ENCODE results near the gene ECT2. TPM values are rescaled to one million over a fixed set of nuclear protein-coding genes. Genes with fewer than 3 reads are reported as not detected.

The ECT2 gene
- total RNA-seq, 2 donors from 2014 or later: 90.3 to 141 TPM

DNA sequence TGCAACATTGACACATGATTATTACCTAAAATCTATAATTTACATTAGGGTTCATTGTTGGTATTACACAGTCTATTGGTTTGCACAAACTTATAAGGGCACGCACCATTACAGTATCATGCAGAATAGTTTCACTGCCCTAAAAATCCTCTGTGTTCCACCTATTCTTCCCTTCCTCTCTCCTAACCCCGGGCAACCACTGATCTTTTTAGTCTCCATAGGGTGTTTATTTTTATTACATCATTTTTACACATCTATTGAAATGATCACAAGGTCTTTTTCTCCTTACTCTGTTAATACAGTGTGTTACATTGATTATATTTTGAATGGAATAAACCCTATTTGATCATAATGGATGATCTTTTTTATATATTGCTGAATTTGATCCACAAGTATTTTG is 15.5 kb upstream of the ECT2 start:
- Histone ChIP-seq H3K4me3 (ENCODE audit: low read length) (no peak overlapping the region), H3K4me1 (ENCODE audit: control insufficient read depth, insufficient read depth, low read length) (no peaks in the 10 kb centered on the region), H3K36me3 (ENCODE audit: control insufficient read depth, insufficient read depth, low read length) (no peaks in the 10 kb centered on the region), H3K27ac (ENCODE audit: low read depth, low read length) (no peak overlapping the region), H3K27me3 (ENCODE audit: control insufficient read depth, insufficient read depth, low read length, poor library complexity, severe bottlenecking) (no peaks in the 10 kb centered on the region), H3K9me3 (ENCODE audit: control insufficient read depth, low read length) (no peaks in the 10 kb centered on the region), H3K9ac (ENCODE audit: extremely low read depth, low read length, poor library complexity, severe bottlenecking) (no peak overlapping the region)
- TF ChIP-seq, protein P1, sequence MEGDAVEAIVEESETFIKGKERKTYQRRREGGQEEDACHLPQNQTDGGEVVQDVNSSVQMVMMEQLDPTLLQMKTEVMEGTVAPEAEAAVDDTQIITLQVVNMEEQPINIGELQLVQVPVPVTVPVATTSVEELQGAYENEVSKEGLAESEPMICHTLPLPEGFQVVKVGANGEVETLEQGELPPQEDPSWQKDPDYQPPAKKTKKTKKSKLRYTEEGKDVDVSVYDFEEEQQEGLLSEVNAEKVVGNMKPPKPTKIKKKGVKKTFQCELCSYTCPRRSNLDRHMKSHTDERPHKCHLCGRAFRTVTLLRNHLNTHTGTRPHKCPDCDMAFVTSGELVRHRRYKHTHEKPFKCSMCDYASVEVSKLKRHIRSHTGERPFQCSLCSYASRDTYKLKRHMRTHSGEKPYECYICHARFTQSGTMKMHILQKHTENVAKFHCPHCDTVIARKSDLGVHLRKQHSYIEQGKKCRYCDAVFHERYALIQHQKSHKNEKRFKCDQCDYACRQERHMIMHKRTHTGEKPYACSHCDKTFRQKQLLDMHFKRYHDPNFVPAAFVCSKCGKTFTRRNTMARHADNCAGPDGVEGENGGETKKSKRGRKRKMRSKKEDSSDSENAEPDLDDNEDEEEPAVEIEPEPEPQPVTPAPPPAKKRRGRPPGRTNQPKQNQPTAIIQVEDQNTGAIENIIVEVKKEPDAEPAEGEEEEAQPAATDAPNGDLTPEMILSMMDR (conservative IDR thresholded peaks at IDR 0.05): no peak
- no peak overlapping the region for H3K27ac Mint-ChIP-seq
- H3K4me1 Mint-ChIP-seq: no peaks in the 10 kb centered on the region
- no peak for DNase-seq
- H3K36me3 Mint-ChIP-seq (ENCODE audit: low read depth): no peaks in the 10 kb centered on the region
- H3K9me3 Mint-ChIP-seq: peaks cover 3% of the 10 kb centered on the region
- H3K27me3 Mint-ChIP-seq (ENCODE audit: insufficient read depth): no peaks in the 10 kb centered on the region
- 100% methylated on average over 1 to 2 of the region's 2 CpGs for WGBS, 2 experiments (ENCODE audit: insufficient coverage in 1 of 2, insufficient read length in 1 of 2)
- H3K4me3 Mint-ChIP-seq: no peak overlapping the region

DNA sequence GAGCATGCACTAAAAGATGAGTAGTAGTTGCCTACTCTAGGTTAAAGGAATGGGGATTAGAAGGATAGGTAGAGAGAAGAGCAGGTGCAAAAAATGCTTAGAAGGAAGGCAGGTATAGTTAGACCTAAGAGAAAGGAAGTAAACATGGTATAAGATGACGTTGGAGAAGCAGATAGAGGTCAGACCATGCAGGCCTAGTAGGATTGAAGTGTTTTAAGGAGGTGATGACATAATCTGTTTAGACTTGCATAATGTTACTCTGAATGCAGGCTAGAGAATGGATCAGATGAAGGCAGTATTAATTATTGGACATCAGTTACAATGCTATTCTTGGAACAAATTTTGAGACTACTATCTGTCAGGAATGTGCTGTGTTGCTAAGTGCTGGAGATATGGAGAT is 11.1 kb upstream of the ECT2 start:
- H3K36me3 Mint-ChIP-seq (ENCODE audit: low read depth): no peaks in the 10 kb centered on the region
- H3K4me1 ChIP-seq (ENCODE audit: control insufficient read depth, insufficient read depth, low read length): no peaks in the 10 kb centered on the region
- no peak overlapping the region for H3K4me3 ChIP-seq (ENCODE audit: low read length)
- no peaks in the 10 kb centered on the region for H3K27me3 Mint-ChIP-seq (ENCODE audit: insufficient read depth)
- no peak for DNase-seq
- H3K4me3 Mint-ChIP-seq: no peak overlapping the region
- no peak overlapping the region for H3K9ac ChIP-seq (ENCODE audit: extremely low read depth, low read length, poor library complexity, severe bottlenecking)
- peaks cover 3% of the 10 kb centered on the region for H3K9me3 Mint-ChIP-seq
- no peak overlapping the region for H3K27ac Mint-ChIP-seq
- H3K4me1 Mint-ChIP-seq: peaks cover 10% of the 10 kb centered on the region
- no peak overlapping the region for H3K27ac ChIP-seq (ENCODE audit: low read depth, low read length)
- H3K27me3 ChIP-seq (ENCODE audit: control insufficient read depth, insufficient read depth, low read length, poor library complexity, severe bottlenecking): no peaks in the 10 kb centered on the region
- no peaks in the 10 kb centered on the region for H3K9me3 ChIP-seq (ENCODE audit: control insufficient read depth, low read length)
- H3K36me3 ChIP-seq (ENCODE audit: control insufficient read depth, insufficient read depth, low read length): no peaks in the 10 kb centered on the region
- WGBS, 2 experiments (ENCODE audit: insufficient coverage in 1 of 2, insufficient read length in 1 of 2): 80 to 86% methylated on average over 1 of the region's 1 CpG
- TF ChIP-seq, protein P1 (conservative IDR thresholded peaks at IDR 0.05): no peak

DNA sequence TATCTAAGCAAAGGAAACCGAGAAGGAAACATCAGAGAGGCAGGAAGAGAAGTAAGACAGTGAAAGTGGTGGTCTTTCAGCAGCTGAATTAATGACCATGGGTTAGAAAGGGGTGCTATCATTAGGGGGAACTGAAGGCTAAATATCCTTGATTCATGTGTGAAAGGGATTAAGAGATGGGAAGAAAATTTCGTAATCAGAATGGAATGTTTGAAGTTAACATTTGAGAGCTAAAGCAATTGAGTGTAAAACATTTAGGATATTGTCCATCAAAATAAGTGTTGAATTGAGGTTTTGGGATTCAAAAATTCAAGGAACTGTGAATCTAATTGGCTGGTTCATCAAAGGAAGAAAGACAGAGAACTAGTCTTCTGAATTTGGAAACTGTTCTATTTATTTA is 4.1 kb upstream of the ECT2 start:
- Mint-ChIP-seq H3K27ac (no peak overlapping the region), H3K27me3 (ENCODE audit: insufficient read depth) (no peaks in the 10 kb centered on the region), H3K9me3 (no peaks in the 10 kb centered on the region), H3K4me1 (peaks cover 33% of the 10 kb centered on the region), H3K36me3 (ENCODE audit: low read depth) (no peaks in the 10 kb centered on the region), H3K4me3 (no peak overlapping the region)
- Histone ChIP-seq H3K4me3 (ENCODE audit: low read length) (no peak overlapping the region), H3K36me3 (ENCODE audit: control insufficient read depth, insufficient read depth, low read length) (no peaks in the 10 kb centered on the region), H3K27ac (ENCODE audit: low read depth, low read length) (no peak overlapping the region), H3K4me1 (ENCODE audit: control insufficient read depth, insufficient read depth, low read length) (peaks cover 3% of the 10 kb centered on the region), H3K9ac (ENCODE audit: extremely low read depth, low read length, poor library complexity, severe bottlenecking) (no peak overlapping the region), H3K27me3 (ENCODE audit: control insufficient read depth, insufficient read depth, low read length, poor library complexity, severe bottlenecking) (no peaks in the 10 kb centered on the region), H3K9me3 (ENCODE audit: control insufficient read depth, low read length) (no peaks in the 10 kb centered on the region)
- no peak for DNase-seq
- WGBS, 2 experiments (ENCODE audit: insufficient coverage in 1 of 2, insufficient read length in 1 of 2): 67 to 85% methylated on average over 2 of the region's 2 CpGs
- TF ChIP-seq, protein P1 (conservative IDR thresholded peaks at IDR 0.05): no peak

Data from endodermal cell (in vitro differentiated cells).